Posterior vena cava (tissue), 2 donors: ENCODE data around the gene ARHGAP35. TPM values are rescaled to one million over a fixed set of nuclear protein-coding genes. Genes with fewer than 3 reads are reported as not detected.
"Not testable (repeated sequence)": the region's sequence is repeated elsewhere in the genome, so short reads cannot be mapped to it uniquely, and the experiment has no call there.

Experiments used
- DNase-seq: peaks from one replicate; pipeline ENCODE4 v3.0.0-alpha.2; 2020; ENCODE audit warnings: low spot score
- intact Hi-C, 2 donors: fragments of 100-400 bp; cut with DNase I; formaldehyde crosslinking; loops; one replicate each; pipeline versions ENCODE4 v1.14.1 to v1.14.2; 2022 to 2023
- long read RNA-seq, 2 donors: library from polyadenylated mRNA; unstranded; transcript quantifications; one replicate each; pipeline ENCODE4 v2.0.0, GENCODE V29; 2020 to 2021
- total RNA-seq, 2 donors: library from RNA; stranded (reverse); fragmentation: NEBNext Ultra II Directional; extraction: Animal tissue kit (Norgen Biotek cat#: 25700); gene quantifications; one replicate each; pipeline ENCODE4 v1.2.1, GENCODE V29; 2021
- donor health status: DM: yes; HTN: yes; CAD: no.
- donor health status: DM: yes; HTN: yes; CAD: no.

ARHGAP35 gene
- 10 to 100 TPM; 49.8 to 57.4 TPM for total RNA-seq
- long read RNA-seq, donor 1, full-length matches to known transcripts: 2 of 35 reads
- long read RNA-seq, donor 1, partial matches to known transcripts: 32 of 35 reads
- long read RNA-seq, donor 1, other reads (novel, unspliced or antisense): 1 of 35 reads
- long read RNA-seq, donor 2, full-length matches to known transcripts: 3 of 61 reads
- long read RNA-seq, donor 2, partial matches to known transcripts: 1 of 61 reads
- long read RNA-seq, donor 2, other reads (novel, unspliced or antisense): 57 of 61 reads

DNA sequence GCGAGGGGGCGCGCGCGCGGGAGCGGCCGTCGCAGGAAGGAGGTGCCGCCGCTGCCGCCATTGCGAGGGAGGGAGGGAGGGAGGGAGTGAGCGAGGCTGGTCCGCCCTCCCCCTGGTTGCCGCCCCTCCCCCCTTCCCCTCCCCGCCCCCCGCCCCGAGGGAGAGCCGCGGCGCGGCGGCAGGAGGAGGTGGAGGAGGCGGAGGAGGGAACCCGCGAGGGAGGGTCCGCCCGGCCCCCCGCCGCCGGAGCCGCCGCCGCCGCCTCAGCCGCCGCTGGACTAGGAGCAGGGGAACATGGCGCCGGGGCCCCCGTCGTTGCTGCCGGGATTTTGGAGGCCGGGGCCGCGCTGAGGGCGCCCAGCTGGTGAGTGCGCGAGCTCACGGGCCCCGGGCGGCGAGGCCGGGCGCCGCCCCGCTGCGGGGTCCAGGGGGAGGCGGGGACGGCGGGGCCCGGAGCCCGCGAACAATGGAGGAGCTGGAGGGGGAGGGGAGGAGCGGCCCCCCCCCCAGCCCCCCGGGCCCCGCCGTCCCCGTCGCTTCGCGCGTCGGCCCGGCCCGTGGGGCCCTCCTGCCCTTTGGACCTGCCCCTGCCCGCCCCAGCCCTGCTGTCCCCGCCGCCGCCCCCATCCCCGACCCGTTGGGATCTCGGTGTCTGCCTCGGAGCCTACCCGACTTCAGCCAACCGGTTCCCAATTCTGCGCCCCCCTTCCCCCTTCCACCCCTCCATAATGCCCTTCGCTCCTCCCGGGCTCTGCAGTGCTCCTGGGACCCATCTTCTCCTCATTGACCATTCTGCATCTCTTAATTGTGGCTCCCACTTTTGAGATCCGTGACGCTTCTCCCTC is at the start of gene ARHGAP35:
Gene ARHGAP35 (plus strand): TSS at position 152 of the 845 bp plus-strand sequence. CDS start 57,679 bp downstream, outside the sequence.
- DNase-seq: peak; percentile 86
- intact Hi-C loops: loop anchor here (5.0 to 10.0 kb wide), 2 partner anchors 74 to 131 kb away; no protein-coding TSS in a partner anchor

DNA sequence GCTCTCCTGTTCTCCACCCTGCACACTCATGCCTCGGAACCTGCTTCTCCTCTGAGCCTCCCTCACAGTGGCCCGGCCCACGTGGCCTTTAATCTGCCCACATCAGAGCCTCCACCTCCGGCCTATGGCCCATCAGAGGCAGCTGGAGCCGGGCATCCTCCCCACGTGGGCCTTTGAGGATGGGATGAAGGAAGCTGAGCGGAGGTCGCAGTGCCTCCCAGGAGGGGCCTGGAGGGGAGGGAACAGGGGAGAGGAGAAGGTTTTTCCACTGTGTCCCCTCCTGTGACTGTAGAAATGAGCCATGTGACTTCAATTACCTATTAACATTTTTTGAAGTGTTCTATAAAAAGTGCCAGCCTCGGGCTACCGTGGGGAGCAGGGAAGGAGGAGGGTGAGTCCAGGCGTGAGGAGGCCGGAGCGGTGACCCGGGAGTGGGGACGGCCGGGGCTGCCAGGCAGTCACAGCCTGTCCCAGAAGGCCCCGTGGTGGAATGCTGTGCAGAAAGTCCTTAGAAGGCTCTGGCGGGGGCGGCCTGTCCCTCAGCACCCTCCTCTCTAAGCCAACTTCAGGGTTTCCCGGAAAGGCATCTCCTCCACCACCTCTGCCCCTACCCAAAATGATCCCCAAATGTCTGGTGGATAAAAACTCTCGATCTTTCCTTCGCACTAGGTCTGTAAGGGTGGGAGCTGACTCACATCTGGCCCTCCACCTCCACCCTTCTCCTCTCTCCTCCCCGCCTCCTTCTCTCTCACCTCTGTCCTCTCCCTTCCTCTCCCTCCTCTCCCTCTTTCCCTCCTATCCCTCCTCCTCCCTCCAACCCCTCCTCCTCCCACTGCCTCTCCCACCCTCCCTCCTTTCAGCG is 47.6 kb upstream of the ARHGAP35 start:
- DNase-seq: peak; percentile 84
- intact Hi-C loops: no loop called here

- peak; percentile 86 for DNase-seq
- intact Hi-C loops: no loop called here
Measured at GRCh38 chr19:46813839-46814358, 46.9 kb upstream of the ARHGAP35 start.

DNA sequence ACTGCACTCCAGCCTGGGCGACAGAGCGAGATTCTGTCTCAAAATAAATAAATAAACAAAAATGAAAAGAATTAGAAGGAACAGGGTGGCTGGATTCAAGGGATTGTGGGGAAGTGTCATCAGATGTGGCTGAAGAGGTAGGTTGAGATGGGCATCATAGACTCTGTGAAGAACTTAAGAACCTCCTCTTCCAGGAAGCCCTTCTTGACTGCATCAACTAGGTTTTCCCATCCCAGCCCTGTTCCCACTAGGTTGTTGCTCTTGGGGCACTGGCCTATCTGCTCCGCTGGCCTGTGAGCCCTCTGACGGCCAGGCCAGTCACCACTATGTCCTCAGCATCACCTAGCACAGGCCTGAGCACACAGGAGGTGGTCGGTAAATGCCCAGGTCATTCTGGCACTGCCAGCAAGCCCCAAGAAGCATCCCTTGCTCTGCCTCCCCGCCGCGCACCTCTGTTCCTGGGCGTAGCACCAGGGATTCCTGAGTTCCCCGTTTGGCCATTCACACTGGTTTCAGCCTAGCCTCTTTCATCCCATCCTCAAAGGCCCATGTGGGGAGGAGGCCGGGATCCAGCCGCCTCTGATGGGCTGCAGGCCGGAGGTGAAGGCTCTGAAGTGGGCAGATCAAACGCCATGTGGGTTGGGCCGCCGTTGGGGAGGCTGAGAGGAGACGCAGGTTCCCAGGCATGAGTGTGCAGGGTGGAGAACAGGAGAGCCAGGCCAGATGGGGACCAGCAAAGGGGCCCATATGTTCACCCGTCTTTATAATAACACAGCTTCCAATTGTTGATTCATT is 44.8 kb upstream of the ARHGAP35 start:
- DNase-seq: no peak
- intact Hi-C loops: no loop called here

- no peak for DNase-seq
- intact Hi-C loops: no loop called here
Measured at GRCh38 chr19:46818812-46819211, 42.0 kb upstream of the ARHGAP35 start.

DNA sequence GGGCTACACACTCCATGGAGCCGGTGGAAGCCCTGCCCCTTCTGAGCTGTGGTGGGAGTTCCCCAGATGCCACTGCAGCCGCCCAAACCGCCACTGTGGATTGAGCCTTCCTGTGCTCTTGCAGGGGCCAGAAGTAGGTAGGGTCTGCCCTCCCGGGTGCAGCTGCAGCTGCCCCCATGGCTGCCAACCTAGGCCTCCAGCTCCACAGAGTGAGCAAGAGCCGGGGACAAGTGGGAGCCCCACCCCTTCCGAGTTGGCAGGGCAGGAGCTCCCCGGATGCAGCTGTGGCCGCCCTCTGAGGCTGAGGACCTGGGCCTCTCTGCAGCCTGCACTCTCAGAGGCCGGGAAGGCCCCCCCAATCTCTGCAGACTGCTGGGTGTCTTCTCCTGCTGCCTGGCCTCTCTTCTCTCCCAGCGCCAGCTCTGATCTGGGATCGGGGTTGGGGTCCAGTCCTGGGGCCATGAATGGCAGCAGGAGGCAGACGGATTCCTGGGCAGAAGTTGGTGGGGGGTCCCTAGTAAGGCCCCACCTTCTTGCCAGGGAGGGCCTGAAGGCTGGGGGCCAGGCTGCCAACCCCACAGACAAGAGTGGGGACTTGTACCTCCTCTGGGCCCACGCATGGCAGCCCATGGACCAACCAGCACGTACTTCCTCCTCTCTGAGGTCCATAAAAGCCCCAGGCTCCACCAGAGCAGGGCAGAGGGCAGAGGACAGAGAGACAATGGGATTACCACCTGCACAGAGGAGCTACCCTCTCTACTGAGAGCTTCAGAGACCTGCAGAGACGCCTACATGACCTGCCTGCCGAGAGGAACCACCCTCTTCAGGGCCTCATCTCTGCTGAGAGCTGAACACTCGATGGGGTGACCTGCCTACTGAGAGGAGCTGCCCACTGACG is 39.0 kb upstream of the ARHGAP35 start:
- intact Hi-C loops: no loop called here
- DNase-seq: no peak

DNA sequence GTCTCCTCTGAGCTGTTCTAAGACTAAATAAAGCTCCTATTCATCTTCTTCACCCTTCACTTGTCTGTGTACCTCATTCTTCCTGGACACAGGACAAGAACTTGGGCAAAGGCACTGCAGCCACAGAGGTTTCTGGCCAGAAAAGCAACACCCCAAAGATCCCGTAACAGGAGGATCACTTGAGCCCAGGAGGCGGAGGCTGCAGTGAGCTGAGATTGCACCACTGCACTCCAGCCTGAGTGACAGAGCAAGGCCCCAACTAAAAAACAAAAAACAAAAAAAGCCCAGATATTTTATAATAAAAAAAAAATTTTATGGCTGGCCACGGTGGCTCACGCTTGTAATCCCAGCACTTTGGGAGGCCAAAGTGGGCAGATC is 38.4 kb upstream of the ARHGAP35 start:
- DNase-seq, intact Hi-C loops: not testable (repeated sequence)

DNA sequence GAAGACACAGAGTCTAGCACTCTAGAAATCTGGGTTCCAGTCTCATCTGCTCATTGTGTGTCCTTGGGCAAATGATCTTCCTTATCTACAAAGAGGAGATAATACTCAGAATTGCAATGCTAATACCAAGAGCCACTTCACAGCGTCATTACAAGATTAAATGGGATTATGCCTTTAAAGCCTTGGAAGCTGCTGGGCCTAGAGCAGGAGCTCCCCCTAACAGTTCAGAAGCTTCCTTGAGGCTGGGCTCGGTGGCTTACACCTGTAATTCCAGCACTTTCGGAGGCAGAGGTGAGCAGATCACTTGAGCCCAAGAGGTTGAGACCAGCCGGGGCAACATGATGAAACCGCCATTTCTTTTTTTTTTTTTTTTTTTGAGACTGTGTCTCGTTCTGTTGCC is 37.7 kb upstream of the ARHGAP35 start:
- intact Hi-C loops: no loop called here
- DNase-seq: no peak

DNA sequence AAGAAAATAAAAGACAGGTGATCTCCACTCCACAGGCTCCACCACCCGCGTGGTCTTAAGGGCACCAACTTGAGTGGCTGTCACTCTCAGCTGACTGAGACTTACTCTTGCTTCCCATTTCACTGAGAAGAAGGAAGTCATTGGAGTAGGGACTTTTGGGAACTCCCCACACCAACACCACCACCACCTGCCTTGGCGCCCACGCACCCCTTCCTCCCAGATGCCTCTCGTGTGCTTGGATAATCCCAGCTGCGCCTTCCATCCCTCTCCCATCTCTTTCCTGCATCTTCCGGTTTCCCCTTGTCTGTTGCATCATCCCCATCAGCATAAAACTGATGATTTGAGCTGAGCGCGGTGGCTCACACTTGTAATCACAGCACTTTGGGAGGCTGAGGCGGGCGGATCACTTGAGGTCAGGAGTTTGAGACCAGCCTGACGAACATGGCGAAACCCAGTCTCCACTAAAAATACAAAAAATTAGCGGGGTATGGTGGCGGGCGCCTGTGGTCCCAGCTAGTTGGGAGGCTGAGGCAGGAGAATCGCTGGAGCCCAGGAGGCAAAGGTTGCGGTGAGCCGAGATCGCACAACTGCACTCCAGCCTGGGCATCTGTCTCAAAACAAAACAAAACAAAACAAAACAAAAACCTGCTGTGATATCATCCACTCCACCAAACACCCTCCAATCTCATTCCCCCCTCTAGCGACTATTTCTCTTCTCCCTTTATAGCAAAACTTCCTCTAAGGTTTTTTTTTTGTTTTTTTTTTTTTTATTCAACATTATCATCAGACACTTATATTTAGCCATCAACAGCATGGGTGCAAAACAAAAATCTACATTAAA is 35.7 kb upstream of the ARHGAP35 start:
- intact Hi-C loops: no loop called here
- DNase-seq: no peak

DNA sequence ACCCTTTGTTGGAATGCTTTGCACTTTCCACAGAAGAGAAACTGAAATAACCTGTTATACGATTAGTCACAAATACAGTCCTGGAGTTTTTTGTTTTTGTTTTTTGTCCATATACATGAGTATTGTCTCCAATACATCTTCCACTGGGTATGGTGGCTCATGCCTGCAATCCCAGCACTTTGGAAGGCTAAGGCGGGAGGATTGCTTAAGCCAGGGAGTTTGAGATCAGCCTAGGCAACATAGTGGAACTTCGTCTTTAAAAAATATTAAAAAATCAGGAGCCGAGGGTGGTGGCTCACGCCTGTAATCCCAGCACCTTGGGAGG is 35.1 kb upstream of the ARHGAP35 start:
- intact Hi-C loops: no loop called here
- no peak for DNase-seq

DNA sequence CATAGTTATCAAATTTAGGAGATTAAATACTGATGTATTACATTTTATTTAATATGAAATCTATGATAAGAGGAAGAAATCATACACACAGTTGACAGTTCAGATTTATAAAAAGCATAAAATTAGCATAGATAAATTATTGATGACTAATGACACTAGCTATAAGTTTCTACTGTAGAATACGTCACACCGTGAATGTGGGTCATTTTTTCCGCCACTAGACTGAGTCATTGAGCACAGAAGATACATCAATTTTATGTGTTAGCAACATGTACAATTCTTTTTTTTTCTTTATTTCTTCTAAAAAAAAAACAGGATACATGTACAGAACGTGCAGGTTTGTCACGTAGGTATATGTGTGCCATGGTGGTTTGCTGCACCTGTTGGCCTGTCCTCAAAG is 32.3 kb upstream of the ARHGAP35 start:
- intact Hi-C loops: no loop called here
- no peak for DNase-seq

DNA sequence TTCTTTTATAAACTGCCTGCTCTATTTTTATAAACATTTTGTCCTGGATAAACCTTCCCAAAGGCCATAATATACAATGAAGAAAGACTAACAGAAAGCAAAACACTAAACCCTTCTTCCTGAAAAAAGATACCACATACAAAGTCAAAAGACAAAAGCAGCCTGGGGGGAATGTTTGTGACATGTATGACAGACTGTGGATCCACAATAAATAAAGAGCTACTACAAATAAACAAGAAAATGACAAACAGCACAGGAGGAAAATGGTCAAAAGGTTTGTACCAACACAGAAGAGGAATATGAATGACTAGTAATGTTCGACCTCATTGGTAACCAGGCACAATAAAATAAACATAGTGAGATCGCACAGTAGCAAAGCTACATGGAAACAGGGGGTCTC is 29.9 kb upstream of the ARHGAP35 start:
- intact Hi-C loops: loop anchor here in 1 of 2 donors (5.0 kb wide), 1 partner anchor 134 kb away; no protein-coding TSS in a partner anchor
- DNase-seq: no peak

GRCh38 chr19:46834121-46834520 is 26.7 kb upstream of the ARHGAP35 start:
- intact Hi-C loops: loop anchor here in 1 of 2 donors (5.0 kb wide), 1 partner anchor 137 kb away; no protein-coding TSS in a partner anchor
- no peak for DNase-seq

DNA sequence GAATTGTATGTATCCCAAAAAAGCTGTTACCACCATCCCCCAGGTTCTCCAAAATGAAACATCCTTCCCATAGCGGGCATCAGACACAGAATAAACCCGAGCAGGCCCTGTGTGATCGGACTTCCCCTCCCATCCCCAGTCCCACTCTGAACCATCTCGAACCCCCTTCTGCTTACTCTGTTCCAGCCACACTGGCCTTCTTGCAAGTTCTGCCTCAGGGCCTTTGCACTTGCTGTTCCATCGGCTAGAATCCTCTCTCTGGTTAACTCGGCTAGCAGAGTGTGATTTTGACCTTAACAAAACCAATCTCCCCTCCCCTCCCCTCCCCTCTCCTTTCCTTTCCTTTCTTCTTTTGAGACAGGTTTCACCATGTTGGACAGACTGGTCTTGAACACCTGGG is 25.8 kb upstream of the ARHGAP35 start:
- no peak for DNase-seq
- intact Hi-C loops: loop anchor here (5.0 kb wide), 3 partner anchors 43 to 138 kb away; no protein-coding TSS in a partner anchor

DNA sequence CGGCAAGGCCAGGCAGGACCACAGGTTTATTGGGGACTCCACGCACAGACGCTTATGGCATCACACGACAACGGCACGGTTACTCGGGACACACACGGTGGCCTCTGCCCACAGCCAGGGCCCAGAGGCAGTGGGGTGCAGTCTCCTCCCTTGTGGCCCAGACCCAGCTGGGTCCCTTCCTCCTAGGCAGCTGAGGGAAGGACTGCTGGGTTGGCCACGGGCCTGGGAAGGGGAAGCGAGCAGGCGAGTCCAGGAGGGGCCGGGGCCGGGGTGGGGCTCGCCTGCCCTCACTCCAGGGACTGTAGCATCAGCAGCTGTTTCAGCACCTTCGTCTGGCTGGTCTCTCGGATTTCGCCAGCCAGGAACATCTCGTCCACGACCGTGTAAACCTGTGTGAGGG is 22.6 kb upstream of the ARHGAP35 start:
- DNase-seq: no peak
- intact Hi-C loops: loop anchor here (5.0 kb wide), 2 partner anchors 46 to 81 kb away; no protein-coding TSS in a partner anchor

DNA sequence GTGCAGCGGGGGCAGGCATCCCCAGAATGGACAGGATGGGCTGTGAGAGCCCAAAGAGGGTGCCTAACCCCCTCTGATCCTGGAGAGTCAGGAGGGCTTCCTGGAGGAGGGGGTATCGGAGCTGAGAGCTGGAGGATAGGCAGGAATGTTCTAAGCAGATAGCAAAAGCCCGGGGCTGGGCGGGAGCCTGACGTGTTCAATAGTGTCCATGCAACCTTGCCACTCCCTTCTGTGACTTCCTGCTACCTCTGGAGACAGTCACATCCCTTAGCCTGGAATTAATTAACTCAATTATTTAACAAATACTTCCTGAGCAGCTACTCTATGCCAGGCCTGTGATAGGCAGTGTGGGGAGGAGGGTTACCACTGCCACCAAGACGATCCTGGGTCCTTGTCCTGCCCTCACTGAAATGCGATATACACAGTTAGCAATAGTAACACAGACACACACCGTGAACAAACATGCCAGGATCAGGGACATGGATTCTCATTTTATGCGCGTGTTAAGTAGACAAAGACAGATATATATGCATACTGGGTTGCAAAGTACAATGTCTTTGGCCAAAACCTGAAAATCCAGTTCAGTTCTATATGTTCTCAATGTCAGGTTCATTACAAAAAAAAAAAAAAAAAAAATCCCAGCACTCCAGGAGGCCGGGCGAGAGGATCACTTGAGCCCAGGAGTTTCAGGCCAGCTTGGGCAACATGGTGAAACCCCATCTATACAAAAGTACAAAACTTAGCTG is 20.9 kb upstream of the ARHGAP35 start:
- intact Hi-C loops: loop anchor here (2.0 to 5.0 kb wide), 3 partner anchors 48 to 85 kb away; no protein-coding TSS in a partner anchor
- DNase-seq: no peak
